ENCODE data around the gene PRICKLE2.

The PRICKLE2 gene

GRCh38 chr3:64187065-64187959, 38.0 kb downstream of the PRICKLE2 start:
- no peak for DNase-seq

GRCh38 chr3:64186667-64187064, 38.6 kb downstream of the PRICKLE2 start:
- DNase-seq: no peak

GRCh38 chr3:64185436-64185835, 39.8 kb downstream of the PRICKLE2 start:
- no peak for DNase-seq

GRCh38 chr3:64184621-64185020, 40.6 kb downstream of the PRICKLE2 start:
- DNase-seq: no peak

- no peak for DNase-seq
Observed at GRCh38 chr3:64179860-64180259, 45.4 kb downstream of the PRICKLE2 start.

- no peak for DNase-seq
Observed at GRCh38 chr3:64179249-64179648, 46.0 kb downstream of the PRICKLE2 start.

- no peak for DNase-seq
Observed at GRCh38 chr3:64178419-64178818, 46.8 kb downstream of the PRICKLE2 start.

GRCh38 chr3:64176461-64176996, 48.7 kb downstream of the PRICKLE2 start:
- DNase-seq: no peak

- DNase-seq: no peak
Observed at GRCh38 chr3:64174328-64174727, 50.9 kb downstream of the PRICKLE2 start.

GRCh38 chr3:64173563-64173962, 51.7 kb downstream of the PRICKLE2 start:
- DNase-seq: no peak

GRCh38 chr3:64170270-64170669, 55.0 kb downstream of the PRICKLE2 start:
- no peak for DNase-seq

GRCh38 chr3:64167868-64168267, 57.4 kb downstream of the PRICKLE2 start:
- no peak for DNase-seq

- no peak for DNase-seq
Observed at GRCh38 chr3:64167351-64167750, 57.9 kb downstream of the PRICKLE2 start.

- DNase-seq: no peak
Observed at GRCh38 chr3:64166584-64167162, 58.6 kb downstream of the PRICKLE2 start.

GRCh38 chr3:64164349-64164748, 60.9 kb downstream of the PRICKLE2 start:
- DNase-seq: no peak

- no peak for DNase-seq
Observed at GRCh38 chr3:64163755-64164148, 61.5 kb downstream of the PRICKLE2 start.

- DNase-seq: no peak
Observed at GRCh38 chr3:64163019-64163754, 62.1 kb downstream of the PRICKLE2 start.

- DNase-seq: no peak
Observed at GRCh38 chr3:64161481-64161952, 63.7 kb downstream of the PRICKLE2 start.

- no peak for DNase-seq
Observed at GRCh38 chr3:64160000-64160695, 65.1 kb downstream of the PRICKLE2 start.

- DNase-seq: no peak
Observed at GRCh38 chr3:64158334-64158733, 66.9 kb downstream of the PRICKLE2 start.

GRCh38 chr3:64157150-64158035, 67.9 kb downstream of the PRICKLE2 start:
- DNase-seq: no peak

- DNase-seq: no peak
Observed at GRCh38 chr3:64155328-64155727, 69.9 kb downstream of the PRICKLE2 start.
